ENCODE data around the gene SEC61A1.

SEC61A1 gene

GRCh38 chr3:128060473-128061381, 8.5 kb downstream of the SEC61A1 start:
- DNase-seq: no peak

- DNase-seq: no peak
Measured at GRCh38 chr3:128062033-128062745, 10.0 kb downstream of the SEC61A1 start.

- no peak for DNase-seq
Measured at GRCh38 chr3:128063865-128064264, 11.6 kb downstream of the SEC61A1 start.

- DNase-seq: no peak
Measured at GRCh38 chr3:128064962-128065361, 12.7 kb downstream of the SEC61A1 start.

GRCh38 chr3:128066114-128066513, 13.9 kb downstream of the SEC61A1 start:
- no peak for DNase-seq

GRCh38 chr3:128066676-128067075, 14.4 kb downstream of the SEC61A1 start:
- DNase-seq: no peak

- no peak for DNase-seq
Measured at GRCh38 chr3:128067489-128067888, 15.3 kb downstream of the SEC61A1 start.

GRCh38 chr3:128068156-128068620, 16.0 kb downstream of the SEC61A1 start:
- peak; percentile 20 for DNase-seq

GRCh38 chr3:128069271-128069670, 17.0 kb downstream of the SEC61A1 start:
- no peak for DNase-seq

GRCh38 chr3:128070898-128071591, 18.8 kb downstream of the SEC61A1 start:
- no peak for DNase-seq

GRCh38 chr3:128071771-128072453, 19.7 kb downstream of the SEC61A1 start:
- DNase-seq: no peak

GRCh38 chr3:128072454-128073184, 20.4 kb downstream of the SEC61A1 start:
- DNase-seq: no peak

GRCh38 chr3:128073185-128073725, 21.0 kb downstream of the SEC61A1 start:
- no peak for DNase-seq

GRCh38 chr3:128073807-128074206, 21.6 kb downstream of the SEC61A1 start:
- no peak for DNase-seq

- DNase-seq: no peak
Measured at GRCh38 chr3:128074851-128075521, 22.7 kb downstream of the SEC61A1 start.

GRCh38 chr3:128075522-128076482, 23.6 kb downstream of the SEC61A1 start:
- DNase-seq: no peak

- no peak for DNase-seq
Measured at GRCh38 chr3:128076483-128077201, 24.4 kb downstream of the SEC61A1 start.

GRCh38 chr3:128077202-128077624, 25.0 kb downstream of the SEC61A1 start:
- DNase-seq: no peak

GRCh38 chr3:128077665-128078064, 25.4 kb downstream of the SEC61A1 start:
- DNase-seq: no peak
